ENCODE measurements around the gene RGS13.
"Not testable (repeated sequence)": the region's sequence is repeated elsewhere in the genome, so short reads cannot be mapped to it uniquely, and the experiment has no call there.

The RGS13 gene

GRCh38 chr1:192678099-192678498 is 42.2 kb downstream of the RGS13 start:
- Histone ChIP-seq H3K27ac (replicated peaks) (no peak overlapping the region), H3K27me3 (ENCODE audit: insufficient read depth, poor library complexity, severe bottlenecking) (no peaks in the 10 kb centered on the region), H3K4me3 (replicated peaks; ENCODE audit: insufficient read depth, low read length) (no peak overlapping the region)
- no peak for TF ChIP-seq GABPA (IDR thresholded peaks at IDR 0.05; ENCODE audit: low read depth)
- TF ChIP-seq SPI1 (IDR thresholded peaks at IDR 0.05; ENCODE audit: borderline replicate concordance, low read depth), result no peak
- TF ChIP-seq, protein P1, sequence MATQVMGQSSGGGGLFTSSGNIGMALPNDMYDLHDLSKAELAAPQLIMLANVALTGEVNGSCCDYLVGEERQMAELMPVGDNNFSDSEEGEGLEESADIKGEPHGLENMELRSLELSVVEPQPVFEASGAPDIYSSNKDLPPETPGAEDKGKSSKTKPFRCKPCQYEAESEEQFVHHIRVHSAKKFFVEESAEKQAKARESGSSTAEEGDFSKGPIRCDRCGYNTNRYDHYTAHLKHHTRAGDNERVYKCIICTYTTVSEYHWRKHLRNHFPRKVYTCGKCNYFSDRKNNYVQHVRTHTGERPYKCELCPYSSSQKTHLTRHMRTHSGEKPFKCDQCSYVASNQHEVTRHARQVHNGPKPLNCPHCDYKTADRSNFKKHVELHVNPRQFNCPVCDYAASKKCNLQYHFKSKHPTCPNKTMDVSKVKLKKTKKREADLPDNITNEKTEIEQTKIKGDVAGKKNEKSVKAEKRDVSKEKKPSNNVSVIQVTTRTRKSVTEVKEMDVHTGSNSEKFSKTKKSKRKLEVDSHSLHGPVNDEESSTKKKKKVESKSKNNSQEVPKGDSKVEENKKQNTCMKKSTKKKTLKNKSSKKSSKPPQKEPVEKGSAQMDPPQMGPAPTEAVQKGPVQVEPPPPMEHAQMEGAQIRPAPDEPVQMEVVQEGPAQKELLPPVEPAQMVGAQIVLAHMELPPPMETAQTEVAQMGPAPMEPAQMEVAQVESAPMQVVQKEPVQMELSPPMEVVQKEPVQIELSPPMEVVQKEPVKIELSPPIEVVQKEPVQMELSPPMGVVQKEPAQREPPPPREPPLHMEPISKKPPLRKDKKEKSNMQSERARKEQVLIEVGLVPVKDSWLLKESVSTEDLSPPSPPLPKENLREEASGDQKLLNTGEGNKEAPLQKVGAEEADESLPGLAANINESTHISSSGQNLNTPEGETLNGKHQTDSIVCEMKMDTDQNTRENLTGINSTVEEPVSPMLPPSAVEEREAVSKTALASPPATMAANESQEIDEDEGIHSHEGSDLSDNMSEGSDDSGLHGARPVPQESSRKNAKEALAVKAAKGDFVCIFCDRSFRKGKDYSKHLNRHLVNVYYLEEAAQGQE (IDR thresholded peaks at IDR 0.05; ENCODE audit: insufficient replicate concordance, low read depth), result no peak
- no peak for TF ChIP-seq POLR2AphosphoS5 (IDR thresholded peaks at IDR 0.05; ENCODE audit: low read depth)
- TF ChIP-seq, protein P2, sequence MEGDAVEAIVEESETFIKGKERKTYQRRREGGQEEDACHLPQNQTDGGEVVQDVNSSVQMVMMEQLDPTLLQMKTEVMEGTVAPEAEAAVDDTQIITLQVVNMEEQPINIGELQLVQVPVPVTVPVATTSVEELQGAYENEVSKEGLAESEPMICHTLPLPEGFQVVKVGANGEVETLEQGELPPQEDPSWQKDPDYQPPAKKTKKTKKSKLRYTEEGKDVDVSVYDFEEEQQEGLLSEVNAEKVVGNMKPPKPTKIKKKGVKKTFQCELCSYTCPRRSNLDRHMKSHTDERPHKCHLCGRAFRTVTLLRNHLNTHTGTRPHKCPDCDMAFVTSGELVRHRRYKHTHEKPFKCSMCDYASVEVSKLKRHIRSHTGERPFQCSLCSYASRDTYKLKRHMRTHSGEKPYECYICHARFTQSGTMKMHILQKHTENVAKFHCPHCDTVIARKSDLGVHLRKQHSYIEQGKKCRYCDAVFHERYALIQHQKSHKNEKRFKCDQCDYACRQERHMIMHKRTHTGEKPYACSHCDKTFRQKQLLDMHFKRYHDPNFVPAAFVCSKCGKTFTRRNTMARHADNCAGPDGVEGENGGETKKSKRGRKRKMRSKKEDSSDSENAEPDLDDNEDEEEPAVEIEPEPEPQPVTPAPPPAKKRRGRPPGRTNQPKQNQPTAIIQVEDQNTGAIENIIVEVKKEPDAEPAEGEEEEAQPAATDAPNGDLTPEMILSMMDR (IDR thresholded peaks at IDR 0.05; ENCODE audit: insufficient read depth, low read length), result no peak
- no peak for DNase-seq (ENCODE audit: low read depth in 1 of 2, low spot score in 1 of 2)

GRCh38 chr1:192682335-192682734 is 46.4 kb downstream of the RGS13 start:
- no peak for TF ChIP-seq GABPA (IDR thresholded peaks at IDR 0.05; ENCODE audit: low read depth)
- TF ChIP-seq, protein P2 (IDR thresholded peaks at IDR 0.05; ENCODE audit: insufficient read depth, low read length), result no peak
- TF ChIP-seq, protein P1 (IDR thresholded peaks at IDR 0.05; ENCODE audit: insufficient replicate concordance, low read depth), result no peak
- no peak for TF ChIP-seq SPI1 (IDR thresholded peaks at IDR 0.05; ENCODE audit: borderline replicate concordance, low read depth)
- TF ChIP-seq POLR2AphosphoS5 (IDR thresholded peaks at IDR 0.05; ENCODE audit: low read depth), result no peak
- no peak overlapping the region for H3K4me3 ChIP-seq (replicated peaks; ENCODE audit: insufficient read depth, low read length)
- H3K27me3 ChIP-seq (ENCODE audit: insufficient read depth, poor library complexity, severe bottlenecking), result no peaks in the 10 kb centered on the region
- no peak overlapping the region for H3K27ac ChIP-seq (replicated peaks)
- no peak for DNase-seq (ENCODE audit: low read depth in 1 of 2, low spot score in 1 of 2)

DNA sequence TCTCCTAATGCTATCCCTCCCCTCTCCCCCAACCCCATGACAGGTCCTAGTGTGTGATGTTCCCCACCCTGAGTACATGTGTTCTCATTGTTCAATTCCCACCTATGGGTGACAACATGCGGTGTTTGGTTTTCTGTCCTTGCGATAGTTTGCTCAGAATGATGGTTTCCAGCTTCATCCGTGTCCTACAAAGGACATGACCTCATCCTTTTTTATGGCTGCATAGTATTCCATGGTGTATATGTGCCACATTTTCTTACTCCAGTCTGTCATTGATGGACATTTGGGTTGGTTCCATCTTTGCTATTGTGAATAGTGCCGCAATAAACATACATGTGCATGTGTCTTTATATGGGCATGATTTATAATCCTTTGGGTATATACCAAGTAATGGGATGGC is 47.1 kb downstream of the RGS13 start:
- H3K4me3 ChIP-seq (replicated peaks; ENCODE audit: insufficient read depth, low read length); H3K27me3 ChIP-seq (ENCODE audit: insufficient read depth, poor library complexity, severe bottlenecking); H3K27ac ChIP-seq (replicated peaks); DNase-seq (ENCODE audit: low read depth in 1 of 2, low spot score in 1 of 2): not testable (repeated sequence)

DNA sequence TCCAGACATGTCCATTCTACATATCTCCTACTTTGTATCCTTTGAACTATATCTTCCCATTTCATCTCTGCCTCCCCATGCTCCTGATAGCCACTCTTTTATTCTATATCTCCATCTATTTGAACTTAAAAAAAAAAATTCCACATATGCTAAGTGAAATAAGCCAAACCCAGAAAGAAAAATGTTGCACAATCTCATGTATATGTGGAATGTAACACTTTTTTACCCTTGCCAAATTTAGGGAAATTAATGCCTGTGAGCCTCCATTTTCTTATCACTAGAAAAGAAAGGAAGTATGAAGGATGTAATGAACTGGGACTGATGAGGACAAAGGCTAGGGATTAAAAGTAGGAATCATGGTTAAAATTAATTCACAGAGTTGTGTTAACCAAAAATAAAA is 53.5 kb downstream of the RGS13 start:
- H3K4me3 ChIP-seq (replicated peaks; ENCODE audit: insufficient read depth, low read length), result no peak overlapping the region
- no peak for DNase-seq (ENCODE audit: low read depth in 1 of 2, low spot score in 1 of 2)
- TF ChIP-seq GABPA (IDR thresholded peaks at IDR 0.05; ENCODE audit: low read depth) (no peak), SPI1 (IDR thresholded peaks at IDR 0.05; ENCODE audit: borderline replicate concordance, low read depth) (no peak), POLR2AphosphoS5 (IDR thresholded peaks at IDR 0.05; ENCODE audit: low read depth) (no peak)
- TF ChIP-seq, protein P2 (IDR thresholded peaks at IDR 0.05; ENCODE audit: insufficient read depth, low read length), result no peak
- TF ChIP-seq, protein P1 (IDR thresholded peaks at IDR 0.05; ENCODE audit: insufficient replicate concordance, low read depth), result no peak
- no peak overlapping the region for H3K27ac ChIP-seq (replicated peaks)
- H3K27me3 ChIP-seq (ENCODE audit: insufficient read depth, poor library complexity, severe bottlenecking), result no peaks in the 10 kb centered on the region

Data from HL-60 (cell line).